ENCODE results near the gene NGEF. TPM values are rescaled to one million over a fixed set of nuclear protein-coding genes. Genes with fewer than 3 reads are reported as not detected.

Gene NGEF
- total RNA-seq, 1 experiment from 2014 or later: 1.9 TPM

- no peak overlapping the region for H4K5ac ChIP-seq (ENCODE audit: insufficient read length, low read depth, low read length)
- H3T11ph ChIP-seq (ENCODE audit: low read length): no peak overlapping the region
- H3K36me3 Mint-ChIP-seq (ENCODE audit: insufficient read depth in 1 of 3, low read depth in 3 of 3): no peaks in the 10 kb centered on the region; a peak in 1 of 7 replicates
- H3K27ac Mint-ChIP-seq: no peak overlapping the region; a peak in 1 of 7 replicates
- DNase-seq: no peak
- no peak overlapping the region for H3K27ac ChIP-seq (ENCODE audit: insufficient read length, low read depth, low read length)
- no peak overlapping the region for H2AFZ ChIP-seq (ENCODE audit: low read length)
- H3K4me2 ChIP-seq (ENCODE audit: insufficient read depth, insufficient read length, low read length): no peak overlapping the region
- no peak overlapping the region for H3K4me3 Mint-ChIP-seq
- H4K91ac ChIP-seq (ENCODE audit: insufficient read length, low read depth, low read length): no peak overlapping the region
- no peaks in the 10 kb centered on the region for H3K79me1 ChIP-seq (ENCODE audit: insufficient read depth, low read depth, low read length, poor library complexity, severe bottlenecking)
- no peak overlapping the region for H2AK5ac ChIP-seq (ENCODE audit: insufficient read length, low read length)
- no peaks in the 10 kb centered on the region for H3K9me3 ChIP-seq (ENCODE audit: control insufficient read depth, low read depth, low read length)
- no peak overlapping the region for H3K4ac ChIP-seq (ENCODE audit: low read depth, low read length)
- 0 out of 2 replicates have a peak, but pooled peaks cover 1% of the 10 kb centered on the region for H3K79me2 ChIP-seq (ENCODE audit: insufficient read depth, low read length)
- no peak overlapping the region for H3K18ac ChIP-seq (ENCODE audit: insufficient read length, low read depth, low read length)
- H2BK120ac ChIP-seq (ENCODE audit: low read depth, low read length, poor library complexity, severe bottlenecking): no peak overlapping the region
- no peaks in the 10 kb centered on the region for H3K9me3 Mint-ChIP-seq
- H3K27me3 Mint-ChIP-seq (ENCODE audit: low read depth): peaks cover 24% of the 10 kb centered on the region
- no peak overlapping the region for H3K56ac ChIP-seq (ENCODE audit: insufficient read length, low read depth, low read length)
- no peaks in the 10 kb centered on the region; the same call in 1 of the 2 replicates for H3K27me3 ChIP-seq (ENCODE audit: insufficient read depth, low read length)
- TF ChIP-seq CTCF (conservative IDR thresholded peaks at IDR 0.05): no peak
- no peak overlapping the region for H2BK12ac ChIP-seq (ENCODE audit: insufficient read length, low read depth, low read length)
- H3K9ac ChIP-seq (ENCODE audit: extremely low read depth, insufficient read length, low read length): no peak overlapping the region
- peaks cover 47% of the 10 kb centered on the region in 2 experiments for H3K4me1 Mint-ChIP-seq
- no CpG with 5 or more reads among the region's 9 CpGs for WGBS (ENCODE audit: extremely low coverage, insufficient read length, low lambda C conversion rate)
- no peak overlapping the region for H2BK5ac ChIP-seq (ENCODE audit: insufficient read length, low read length)
- H2BK20ac ChIP-seq (ENCODE audit: low read depth, low read length, poor library complexity, severe bottlenecking): no peak overlapping the region
- H3K23me2 ChIP-seq (ENCODE audit: insufficient read length, low read depth, low read length, poor library complexity, severe bottlenecking): peaks cover 4% of the 10 kb centered on the region
- H4K20me1 ChIP-seq (ENCODE audit: control insufficient read depth, insufficient read depth, insufficient read length): no peaks in the 10 kb centered on the region
- H4K8ac ChIP-seq (replicated peaks; ENCODE audit: insufficient read length, low read depth, low read length): no peak overlapping the region
- peaks cover 11% of the 10 kb centered on the region; the same call in 1 of the 2 replicates for H3K4me1 ChIP-seq (ENCODE audit: insufficient read depth, low read length)
- no peak overlapping the region for H3K14ac ChIP-seq (ENCODE audit: insufficient read depth, low read length)
- H3K23ac ChIP-seq (ENCODE audit: insufficient read length, low read depth, low read length): no peak overlapping the region
- no peak overlapping the region for H2BK15ac ChIP-seq (ENCODE audit: low read depth, low read length)
These were observed 34.6 kb upstream of the NGEF start for GRCh38 chr2:233047667-233048066.

Data from H9 (cell line).